ENCODE results near the gene MYL6.

MYL6 gene

GRCh38 chr12:56127888-56128669 lies 30.1 kb upstream of the MYL6 start, which contains the start of gene ESYT1:
TSS of gene ESYT1 (plus strand) at chr12:56128267. CDS start at chr12:56128320, 53 bp downstream.
- Histone ChIP-seq H3K9me3 (ENCODE audit: control insufficient read depth, insufficient read depth, low read depth, low read length) (no peaks in the 10 kb centered on the region), H3K36me3 (ENCODE audit: control insufficient read depth in 2 of 2, insufficient read depth in 1 of 2, low read length in 2 of 2) (peaks cover 10 to 35% of the 10 kb centered on the region in 2 experiments; a peak in 2 of 3 replicates), H3K4me3 (ENCODE audit: low read depth, low read length) (peak within 1 kb of the TSS; percentile 80), H3K4me1 (ENCODE audit: control insufficient read depth, insufficient read depth, low read length) (peaks cover 9% of the 10 kb centered on the region), H3K27ac (ENCODE audit: extremely low read depth, low read depth, low read length) (peak within 1 kb of the TSS; percentile 57)
- POLR2A ChIA-PET = interaction anchor here (0.6 to 3.8 kb wide), 31 partner anchors 10 to 501 kb away, joined by 3 to 99 read pairs (median 5); partner anchors contain the start of genes CNPY2, COQ10A, MYL6 and MYL6B
- CTCF ChIA-PET = interaction anchor here (0.5 to 6.8 kb wide), 15 partner anchors 8 to 1136 kb away, joined by 3 to 65 read pairs (median 3); partner anchors contain the start of genes MYL6, RPL41, SMARCC2 and ZC3H10
- TF ChIP-seq ZNF146 (tag by site-specific recombination; IDR thresholded peaks at IDR 0.05) (no peak), ZNF549 (tag by site-specific recombination; IDR thresholded peaks at IDR 0.05) (no peak), ZFP41 (tag by site-specific recombination; IDR thresholded peaks at IDR 0.05; ENCODE audit: borderline replicate concordance) (no peak), GLIS2 (tag by site-specific recombination; IDR thresholded peaks at IDR 0.05) (peak; percentile 98), ZNF350 (tag by site-specific recombination; IDR thresholded peaks at IDR 0.05) (no peak), BCL11A (tag by site-specific recombination; IDR thresholded peaks at IDR 0.05; ENCODE audit: low read depth) (0 out of 2 replicates have a peak, but pooled peaks have one; percentile 22), ZNF600 (tag by site-specific recombination; IDR thresholded peaks at IDR 0.05) (peak; percentile 10; the same call in 1 of the 2 replicates), ZNF10 (tag by site-specific recombination; IDR thresholded peaks at IDR 0.05) (no peak), HOXA7 (CRISPR knock-in tag; IDR thresholded peaks at IDR 0.05; ENCODE audit: borderline replicate concordance) (no peak), TCF7L2 (IDR thresholded peaks at IDR 0.05; ENCODE audit: borderline replicate concordance, low read depth, low read length) (no peak), ZNF704 (tag by site-specific recombination; IDR thresholded peaks at IDR 0.05) (no peak), ZNF280D (tag by site-specific recombination; IDR thresholded peaks at IDR 0.05) (no peak), SCRT1 (tag by site-specific recombination; IDR thresholded peaks at IDR 0.05; ENCODE audit: borderline replicate concordance) (no peak), ZIC2 (tag by site-specific recombination; IDR thresholded peaks at IDR 0.05) (peak; percentile 62), ZNF629 (tag by site-specific recombination; IDR thresholded peaks at IDR 0.05) (peak; percentile 99), ZNF292 (tag by site-specific recombination; IDR thresholded peaks at IDR 0.05; ENCODE audit: borderline replicate concordance, low read depth) (no peak), ZNF37A (tag by site-specific recombination; IDR thresholded peaks at IDR 0.05) (no peak), PRDM1 (tag by site-specific recombination; IDR thresholded peaks at IDR 0.05) (0 out of 2 replicates have a peak, but pooled peaks have one; percentile 68), ZNF580 (tag by site-specific recombination; IDR thresholded peaks at IDR 0.05) (peak; percentile 86; the same call in 1 of the 2 replicates), PRDM10 (tag by site-specific recombination; IDR thresholded peaks at IDR 0.05) (peak; percentile 95), REPIN1 (tag by site-specific recombination; IDR thresholded peaks at IDR 0.05; ENCODE audit: low read depth) (no peak), SETDB1 (IDR thresholded peaks at IDR 0.05; ENCODE audit: insufficient read length, low read length) (no peak), ATF2 (tag by site-specific recombination; IDR thresholded peaks at IDR 0.05; ENCODE audit: low read depth) (peak; percentile 100), ZNF561 (tag by site-specific recombination; IDR thresholded peaks at IDR 0.05; ENCODE audit: borderline replicate concordance) (no peak), ZNF248 (tag by site-specific recombination; IDR thresholded peaks at IDR 0.05) (no peak), PRDM6 (tag by site-specific recombination; IDR thresholded peaks at IDR 0.05) (no peak)
